ES-I3 (cell line): ENCODE measurements around the gene MMP24OS.

ENCODE experiments used
- H3K36me3 ChIP-seq: 2 replicates; pipeline ENCODE4 v1.6.1; 2013; ENCODE audit warnings: mild to moderate bottlenecking, low read length, control low read depth, moderate library complexity; ENCODE audit not compliant: insufficient read depth
- H3K4me1 ChIP-seq: 2 replicates; pipeline ENCODE4 v1.6.1; 2013; ENCODE audit warnings: mild to moderate bottlenecking, control low read depth, low read length; ENCODE audit not compliant: insufficient read depth
- H3K9ac ChIP-seq: 2 replicates; pipeline ENCODE4 v1.6.1; 2013; ENCODE audit warnings: low read depth, mild to moderate bottlenecking, low read length, moderate library complexity
- H3K9me3 ChIP-seq: 2 replicates; pipeline ENCODE4 v1.6.1; 2013; ENCODE audit warnings: mild to moderate bottlenecking, low read length, moderate library complexity; ENCODE audit not compliant: control insufficient read depth, insufficient read depth

Gene MMP24OS

DNA sequence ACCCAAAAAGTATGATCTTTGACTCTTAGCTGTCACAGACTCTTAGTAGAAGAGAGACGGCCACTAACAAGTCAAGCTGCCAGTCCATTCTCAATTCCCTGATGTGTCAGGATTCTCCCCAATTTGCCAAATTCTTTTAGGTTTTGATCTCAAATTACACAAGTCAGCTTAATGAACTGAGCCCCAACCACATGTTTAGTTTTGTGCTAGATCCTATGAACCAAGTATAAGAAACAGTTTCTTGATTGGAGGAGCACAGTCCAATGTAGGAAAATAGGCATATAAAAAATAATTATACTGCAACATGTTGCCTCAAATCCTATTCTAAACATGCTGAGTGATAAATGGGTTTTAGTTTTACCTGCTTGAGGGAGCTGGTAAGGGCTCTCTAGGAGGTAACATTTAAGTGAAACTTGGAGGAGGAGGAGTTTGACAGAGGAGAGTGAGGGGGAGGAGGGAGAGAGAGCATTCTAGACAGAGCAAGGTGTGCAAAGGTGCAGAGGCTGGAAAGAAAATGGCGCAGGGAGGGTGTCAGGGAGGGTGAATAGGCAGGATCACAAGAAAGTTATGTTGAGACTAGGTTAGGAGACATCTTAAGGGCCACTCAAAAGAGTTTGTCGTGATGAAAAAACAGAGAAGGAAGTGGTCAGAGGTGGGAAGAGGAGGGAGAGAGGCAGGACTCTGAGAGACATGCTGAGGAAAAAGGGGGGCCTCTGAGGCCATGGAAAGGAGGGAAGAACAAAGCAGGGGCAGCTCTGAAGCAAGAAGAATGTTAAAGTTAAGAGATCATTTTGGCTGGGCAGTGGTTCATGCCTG is 37.1 kb upstream of the MMP24OS start:
- Histone ChIP-seq H3K9ac (no peak overlapping the region), H3K9me3 (no peaks in the 10 kb centered on the region), H3K36me3 (no peaks in the 10 kb centered on the region), H3K4me1 (peaks cover 36% of the 10 kb centered on the region)

DNA sequence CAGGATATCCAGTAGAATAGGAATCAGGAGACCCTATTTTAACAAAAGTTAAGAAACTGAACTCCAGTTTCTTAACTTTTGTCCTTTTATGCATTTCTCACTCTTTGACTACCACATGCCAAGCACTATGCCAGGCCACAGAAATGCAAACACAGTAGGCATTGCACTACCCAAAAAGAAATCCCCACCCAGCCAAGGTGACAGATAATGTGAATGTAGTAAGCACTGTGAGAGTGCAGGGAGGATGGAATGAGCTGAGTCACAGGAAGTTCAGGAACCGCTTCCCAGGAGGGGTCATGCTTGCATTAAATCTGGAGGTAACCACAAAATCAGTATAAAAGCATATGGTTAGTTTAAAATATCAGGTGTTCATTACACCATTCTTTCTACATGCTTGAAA is 34.4 kb upstream of the MMP24OS start:
- Histone ChIP-seq H3K9ac (no peak overlapping the region), H3K4me1 (peaks cover 26% of the 10 kb centered on the region), H3K36me3 (no peaks in the 10 kb centered on the region), H3K9me3 (no peaks in the 10 kb centered on the region)

DNA sequence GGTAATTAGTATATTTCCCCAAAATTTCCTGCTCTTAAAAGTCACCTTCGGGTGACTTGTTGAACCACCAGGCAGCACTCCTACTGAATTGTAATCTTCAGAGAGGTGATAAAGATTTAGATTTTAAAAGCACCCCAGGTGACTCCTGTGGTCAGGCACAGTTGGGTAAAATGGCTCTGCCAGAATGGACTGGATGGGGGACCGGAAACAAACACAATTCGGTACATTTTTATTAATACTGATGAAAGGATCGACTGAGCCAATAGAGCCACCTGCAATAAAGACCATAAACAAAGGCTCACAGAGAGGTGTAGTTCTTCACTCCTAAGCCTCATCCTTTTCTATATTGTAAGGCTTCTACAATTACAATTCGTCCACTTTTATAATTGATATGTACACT is 33.9 kb upstream of the MMP24OS start:
- Histone ChIP-seq H3K9ac (no peak overlapping the region), H3K9me3 (no peaks in the 10 kb centered on the region), H3K4me1 (peaks cover 30% of the 10 kb centered on the region), H3K36me3 (no peaks in the 10 kb centered on the region)

DNA sequence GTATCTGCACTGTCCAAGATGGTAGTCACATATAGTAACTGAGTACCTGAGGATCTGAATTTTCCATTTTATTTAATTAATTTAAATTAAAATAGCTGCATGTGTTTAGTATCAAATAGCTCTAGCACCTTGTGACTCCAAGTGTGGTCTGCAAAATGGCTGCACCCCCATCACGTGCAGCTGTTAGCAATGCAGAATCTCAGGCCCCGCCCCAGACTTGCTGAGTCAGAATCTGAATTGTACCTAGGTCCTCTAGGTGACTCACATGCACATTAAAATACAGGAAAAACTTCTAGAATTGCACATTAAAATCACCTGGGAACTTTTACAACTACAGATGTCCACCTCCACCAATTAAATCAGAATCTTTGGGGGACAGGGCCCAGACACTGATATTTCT is 33.5 kb upstream of the MMP24OS start:
- H3K9ac ChIP-seq: no peak overlapping the region
- H3K4me1 ChIP-seq: peaks cover 34% of the 10 kb centered on the region
- no peaks in the 10 kb centered on the region for H3K9me3 ChIP-seq
- H3K36me3 ChIP-seq: no peaks in the 10 kb centered on the region

DNA sequence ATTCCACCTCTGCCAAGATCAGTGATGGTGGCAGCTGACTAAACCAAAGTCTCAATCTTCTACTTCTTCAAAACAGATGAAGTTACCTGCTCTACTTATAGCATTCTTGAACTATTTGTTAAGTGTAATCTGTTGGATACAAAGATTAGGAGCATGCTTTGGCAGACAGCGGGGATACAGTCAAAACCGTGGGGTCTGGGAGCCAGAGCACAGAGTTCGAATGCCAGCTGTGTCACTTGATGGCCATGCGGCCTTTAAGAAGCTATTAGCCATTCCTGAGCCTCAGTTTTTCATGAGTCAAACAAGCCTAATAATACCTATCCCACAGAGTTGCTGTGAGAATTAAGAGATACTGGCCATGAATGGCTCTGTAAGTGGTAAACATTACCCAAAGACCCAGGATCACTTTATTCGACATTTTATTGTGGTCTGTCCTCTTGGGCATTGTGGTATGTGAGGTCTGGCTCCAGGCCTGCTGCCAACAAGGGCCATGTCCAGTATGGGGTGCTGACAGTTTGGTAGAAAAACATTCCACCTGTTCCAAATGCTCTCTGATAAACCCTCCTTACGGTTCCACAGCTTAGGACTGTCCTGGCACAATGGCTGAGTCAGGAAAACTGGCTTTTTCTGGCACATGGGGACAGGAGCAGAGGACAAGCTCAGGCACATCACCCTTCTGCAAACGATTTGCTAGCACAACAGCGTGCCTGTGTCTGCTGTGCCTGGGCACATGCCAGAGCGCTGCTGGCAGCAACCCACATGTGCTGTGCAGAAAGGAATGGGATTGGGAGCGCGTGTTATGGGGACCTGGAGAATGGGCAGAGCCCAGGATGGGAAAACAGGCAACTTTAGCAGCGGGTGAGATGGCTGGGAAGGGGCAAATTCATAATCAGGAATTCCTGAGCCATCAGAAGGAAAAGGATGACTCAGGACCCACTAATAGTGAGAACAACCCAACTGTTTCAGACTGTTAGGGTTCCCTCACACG is 30.0 kb upstream of the MMP24OS start:
- Histone ChIP-seq H3K4me1 (peaks cover 37% of the 10 kb centered on the region), H3K9ac (no peak overlapping the region), H3K36me3 (no peaks in the 10 kb centered on the region), H3K9me3 (no peaks in the 10 kb centered on the region)

DNA sequence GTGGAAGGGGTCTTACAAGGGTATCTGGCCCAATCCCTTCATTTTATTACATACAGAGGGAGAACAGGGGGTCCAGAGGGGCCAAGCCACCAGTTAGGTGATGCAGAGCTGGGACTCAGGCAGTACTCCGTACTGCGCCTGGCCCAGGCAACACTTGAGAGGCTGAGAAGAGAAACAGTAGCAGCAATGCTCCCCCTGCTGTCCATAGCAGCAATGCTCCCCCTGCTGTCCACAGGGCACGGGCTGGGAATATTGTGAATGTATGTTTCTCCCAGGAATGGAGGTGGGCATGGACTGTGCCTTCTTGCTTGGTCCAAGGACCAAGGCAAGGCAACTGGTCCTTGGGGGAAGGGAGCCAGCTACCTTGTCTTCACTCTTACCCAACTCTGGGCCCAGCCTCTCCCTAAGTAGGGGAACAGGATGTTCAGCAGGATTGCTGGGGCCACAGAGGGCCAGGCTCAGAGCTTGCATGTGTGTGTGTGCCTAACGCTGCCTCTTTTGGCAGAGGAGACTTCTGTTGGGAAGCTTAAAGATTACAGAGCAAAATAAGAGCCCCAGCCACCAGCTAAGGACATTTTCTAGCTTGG is 29.1 kb upstream of the MMP24OS start:
- no peaks in the 10 kb centered on the region for H3K9me3 ChIP-seq
- H3K36me3 ChIP-seq: no peaks in the 10 kb centered on the region
- H3K9ac ChIP-seq: no peak overlapping the region
- H3K4me1 ChIP-seq: peaks cover 30% of the 10 kb centered on the region

DNA sequence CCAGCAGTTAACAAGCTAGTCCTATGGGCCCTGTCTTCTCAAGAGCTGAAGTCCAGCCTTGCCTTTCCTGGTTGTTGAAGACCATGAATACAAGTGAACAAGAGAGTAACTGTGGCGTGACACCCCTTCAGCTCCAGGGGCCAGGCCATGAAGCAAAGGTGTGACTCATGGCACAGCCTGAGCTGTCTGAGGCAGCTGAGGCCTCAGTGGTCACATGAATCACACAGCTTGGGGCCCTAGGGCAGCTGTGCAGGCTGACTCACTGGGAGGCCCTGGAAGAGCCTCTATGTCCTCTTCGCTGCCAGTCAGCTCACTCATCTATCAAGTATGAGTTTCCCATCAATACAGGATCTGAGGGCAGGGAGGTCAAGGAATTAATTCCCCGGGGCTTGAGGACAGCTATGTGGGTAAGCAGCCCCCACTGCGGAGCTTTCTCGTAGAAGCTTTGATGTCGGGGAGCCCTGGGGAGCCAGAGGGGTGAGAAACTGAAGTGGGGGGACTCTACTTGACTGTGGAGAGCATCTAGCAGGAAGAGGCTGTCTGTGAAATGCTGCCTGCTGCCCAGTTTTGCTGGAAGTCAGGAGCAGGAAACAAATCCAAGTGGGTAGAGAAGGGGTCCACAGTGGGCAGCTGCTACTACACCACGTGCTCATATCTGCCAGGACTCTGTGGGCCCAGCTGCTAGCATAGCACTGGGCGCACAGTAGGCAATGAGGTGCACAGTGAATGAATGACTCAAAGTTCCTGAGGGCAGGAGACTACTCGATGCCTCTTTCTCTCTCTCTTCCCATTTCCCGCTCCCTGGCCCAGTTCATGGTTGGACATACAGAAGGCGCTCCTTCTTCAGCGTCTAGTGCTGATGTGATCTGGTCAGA is 28.0 kb upstream of the MMP24OS start:
- Histone ChIP-seq H3K4me1 (peaks cover 21% of the 10 kb centered on the region), H3K36me3 (no peaks in the 10 kb centered on the region), H3K9ac (no peak overlapping the region), H3K9me3 (no peaks in the 10 kb centered on the region)

DNA sequence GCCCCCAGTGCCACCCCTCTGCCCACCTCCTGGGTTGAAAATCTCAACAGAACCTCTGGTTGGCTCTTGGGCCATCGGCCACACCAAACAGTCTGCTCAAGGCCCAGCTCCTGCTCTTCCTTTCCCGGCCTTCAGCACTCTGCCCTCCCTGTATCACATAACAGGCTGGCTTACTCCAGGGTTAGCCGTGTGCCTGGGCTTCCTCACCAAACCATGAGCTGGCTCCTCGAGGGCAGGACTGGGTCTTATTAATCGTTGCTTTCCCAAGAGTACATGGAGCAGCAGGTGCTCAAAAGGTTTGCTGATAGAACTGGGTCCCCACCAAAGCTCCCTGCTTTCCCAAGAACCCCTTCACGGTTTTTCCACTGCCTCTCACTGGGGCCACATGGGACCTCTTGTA is 27.0 kb upstream of the MMP24OS start:
- H3K36me3 ChIP-seq: no peaks in the 10 kb centered on the region
- H3K9ac ChIP-seq: no peak overlapping the region
- peaks cover 19% of the 10 kb centered on the region; the same call in 1 of the 2 replicates for H3K4me1 ChIP-seq
- H3K9me3 ChIP-seq: no peaks in the 10 kb centered on the region

DNA sequence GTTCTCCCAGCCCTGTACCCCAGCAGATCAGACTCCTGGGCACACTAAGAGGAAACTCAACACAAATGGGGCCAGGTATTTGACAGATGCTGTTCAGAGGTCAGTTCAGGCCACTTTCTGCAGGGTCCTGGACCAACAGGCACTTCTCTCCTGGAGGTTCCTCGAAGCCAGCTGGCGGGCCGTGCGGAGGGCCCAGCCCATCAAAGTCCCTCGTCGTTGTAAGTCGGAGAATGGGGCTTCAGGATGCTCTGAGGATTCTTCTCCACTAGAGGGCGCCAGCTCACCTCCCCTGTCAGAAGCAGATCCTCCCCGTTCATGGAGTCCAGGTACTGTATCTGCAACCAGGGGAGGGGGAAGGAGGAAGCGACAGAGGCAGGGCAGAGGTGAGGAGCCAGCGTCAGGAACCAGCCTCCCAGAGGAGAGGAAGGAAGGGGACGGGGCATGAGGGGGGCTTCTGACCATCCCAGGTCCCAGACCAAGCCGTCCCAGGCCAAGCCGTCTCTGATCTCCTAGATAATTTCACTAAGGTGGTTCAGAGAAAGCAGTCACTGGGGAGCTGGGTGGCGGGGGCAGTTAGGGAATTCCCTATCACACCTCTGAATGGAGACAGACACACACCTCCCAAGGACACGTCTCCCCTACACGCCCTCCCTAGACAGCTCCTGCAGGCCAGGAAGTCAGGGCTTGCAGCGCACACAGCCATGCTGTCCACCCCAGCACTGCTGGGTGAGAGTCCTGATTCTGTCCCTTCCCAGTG is 26.0 kb upstream of the MMP24OS start:
- Histone ChIP-seq H3K9me3 (no peaks in the 10 kb centered on the region), H3K36me3 (no peaks in the 10 kb centered on the region), H3K4me1 (peaks cover 19% of the 10 kb centered on the region; the same call in 1 of the 2 replicates), H3K9ac (no peak overlapping the region)

DNA sequence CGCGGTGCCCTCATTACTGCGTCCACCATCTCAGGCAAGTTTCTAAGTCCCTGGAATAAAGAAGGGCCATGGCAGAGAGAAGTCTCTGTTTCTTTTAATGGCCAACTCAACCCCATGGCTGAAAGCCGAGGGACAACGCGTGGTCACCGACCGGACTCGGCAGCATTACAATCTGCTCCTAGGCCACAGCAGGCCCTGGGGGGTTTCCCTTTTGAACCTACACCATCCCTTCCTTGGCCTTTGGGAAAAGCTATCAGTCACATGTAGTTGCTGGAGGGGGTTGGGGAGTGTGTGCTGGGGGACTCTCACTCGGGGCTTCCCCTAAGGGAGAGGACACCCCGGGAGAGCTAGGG is 25.4 kb upstream of the MMP24OS start:
- Histone ChIP-seq H3K9me3 (no peaks in the 10 kb centered on the region), H3K9ac (no peak overlapping the region), H3K36me3 (no peaks in the 10 kb centered on the region), H3K4me1 (peaks cover 19% of the 10 kb centered on the region; the same call in 1 of the 2 replicates)

DNA sequence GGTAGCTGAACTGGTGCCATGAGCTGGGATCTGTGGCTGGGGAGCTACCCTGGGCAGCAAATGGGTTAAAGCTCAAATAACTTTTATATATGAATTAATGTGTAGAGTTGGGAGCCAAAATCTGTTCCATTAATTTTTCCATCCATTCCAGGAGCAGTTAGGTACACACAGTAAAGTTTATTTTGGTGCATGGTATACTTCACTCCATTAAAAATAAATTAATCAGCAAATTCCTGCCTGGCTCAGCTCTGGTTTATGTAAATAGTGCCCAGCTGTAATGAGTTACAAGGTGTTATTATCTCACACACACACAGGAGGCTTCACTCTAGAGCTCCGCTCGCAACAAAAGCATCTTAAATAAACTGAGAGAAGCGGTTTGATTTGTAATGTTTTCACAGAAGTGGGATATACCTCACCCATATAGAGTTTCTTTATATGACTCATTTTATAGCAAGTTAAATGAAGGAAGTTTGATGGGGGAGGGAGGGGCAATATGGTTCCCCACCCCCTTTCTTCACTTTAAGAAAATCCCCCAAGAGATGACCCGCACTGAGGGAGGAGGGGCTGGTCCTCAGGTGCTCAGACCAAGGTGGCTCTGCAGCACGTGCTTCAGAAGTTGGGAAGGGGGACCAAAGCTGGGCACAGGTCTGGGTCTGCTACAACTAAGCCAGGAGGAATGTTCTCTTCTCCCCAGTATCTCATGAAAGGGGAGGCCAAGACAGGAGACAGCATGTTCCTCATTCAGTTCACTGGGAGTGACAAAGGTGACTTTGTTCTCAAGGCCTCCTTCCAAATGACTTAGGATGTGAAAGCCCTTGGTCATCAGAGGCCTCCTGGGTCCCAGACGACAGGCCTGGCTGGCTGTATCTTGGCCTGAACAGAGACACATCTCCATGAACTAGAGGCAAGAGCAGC is 24.8 kb upstream of the MMP24OS start:
- H3K9me3 ChIP-seq: no peaks in the 10 kb centered on the region
- H3K36me3 ChIP-seq: no peaks in the 10 kb centered on the region
- H3K4me1 ChIP-seq: peaks cover 19% of the 10 kb centered on the region; the same call in 1 of the 2 replicates
- no peak overlapping the region for H3K9ac ChIP-seq

DNA sequence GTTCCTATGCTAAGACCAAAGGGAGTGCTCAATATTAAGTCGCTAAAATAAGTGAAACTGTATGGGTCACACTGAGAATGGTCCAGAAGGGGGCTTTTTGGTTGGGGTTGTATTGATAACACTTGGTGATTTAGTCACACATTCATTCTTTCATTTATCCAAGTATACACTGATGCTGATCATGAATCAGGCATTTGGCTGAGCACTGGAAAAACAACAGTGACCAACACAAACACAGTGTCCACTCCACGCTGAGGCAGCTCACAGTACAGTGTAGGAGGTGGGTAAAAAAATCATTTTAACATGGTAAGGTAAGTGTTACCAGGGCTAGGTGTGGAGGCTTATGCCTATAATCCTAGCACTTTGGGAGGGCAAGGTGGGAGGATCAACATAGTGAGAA is 23.5 kb upstream of the MMP24OS start:
- H3K36me3 ChIP-seq: no peaks in the 10 kb centered on the region
- H3K9ac ChIP-seq: no peak overlapping the region
- H3K9me3 ChIP-seq: no peaks in the 10 kb centered on the region
- H3K4me1 ChIP-seq: peaks cover 11% of the 10 kb centered on the region; the same call in 1 of the 2 replicates
